Measurements from ENCODE around the gene ANKRD6. TPM values are rescaled to one million over a fixed set of nuclear protein-coding genes. Genes with fewer than 3 reads are reported as not detected.

Gene ANKRD6
- total RNA-seq, 1 experiment from 2014 or later = 13.9 TPM

GRCh38 chr6:89440200-89440599, 7.2 kb downstream of the ANKRD6 start:
- Mint-ChIP-seq H3K4me3 (no peak overlapping the region), H3K4me1 (peaks cover 13% of the 10 kb centered on the region), H3K27me3 (ENCODE audit: low read depth) (peaks cover 61% of the 10 kb centered on the region), H3K27ac (no peak overlapping the region), H3K9me3 (peaks cover 15% of the 10 kb centered on the region), H3K36me3 (no peaks in the 10 kb centered on the region)
- ChIA-PET CTCF (interaction anchor here (1.0 to 1.6 kb wide), 2 partner anchors 68 to 172 kb away, joined by 3 to 7 read pairs; no protein-coding TSS in a partner anchor), POLR2A (no interaction called here)
- DNase-seq (ENCODE audit: low spot score) = no peak
- no peak for TF ChIP-seq ZNF423 (CRISPR knock-in tag; IDR thresholded peaks at IDR 0.05)
- TF ChIP-seq USF1 (CRISPR knock-in tag; IDR thresholded peaks at IDR 0.05) = no peak
- ATAC-seq = peak; percentile 56; the same call in 1 of the 2 replicates

DNA sequence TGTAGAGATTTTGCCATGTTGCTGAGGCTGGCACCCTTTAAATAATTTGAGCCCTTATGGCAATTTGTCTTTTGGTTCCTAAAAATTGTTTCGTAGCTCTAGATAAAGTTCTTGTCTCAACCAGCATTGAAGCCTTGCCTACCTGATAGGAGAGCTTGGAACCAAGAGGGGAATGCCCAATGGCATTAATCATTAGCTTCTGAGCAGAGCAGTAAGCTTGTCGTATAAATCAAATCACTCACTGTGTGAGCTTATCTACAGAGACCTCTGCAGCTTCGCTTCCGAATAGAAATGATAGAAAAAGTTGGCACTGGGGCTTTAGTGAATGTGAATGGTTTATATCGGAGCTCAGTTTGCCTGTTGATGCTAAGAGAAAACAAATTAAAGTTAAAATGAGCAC, 10.7 kb downstream of the ANKRD6 start:
- TF ChIP-seq CREM (CRISPR knock-in tag; IDR thresholded peaks at IDR 0.05) (no peak), ZNF263 (CRISPR knock-in tag; IDR thresholded peaks at IDR 0.05; ENCODE audit: low read depth) (no peak), AFF4 (CRISPR knock-in tag; IDR thresholded peaks at IDR 0.05; ENCODE audit: borderline replicate concordance) (no peak), CREB1 (CRISPR knock-in tag; IDR thresholded peaks at IDR 0.05) (no peak), SMAD4 (CRISPR knock-in tag; IDR thresholded peaks at IDR 0.05) (no peak), RELA (CRISPR knock-in tag; IDR thresholded peaks at IDR 0.05; ENCODE audit: borderline replicate concordance) (no peak), TEAD4 (CRISPR knock-in tag; IDR thresholded peaks at IDR 0.05) (no peak), ZNF532 (CRISPR knock-in tag; IDR thresholded peaks at IDR 0.05; ENCODE audit: borderline replicate concordance) (no peak), NFE2L1 (CRISPR knock-in tag; IDR thresholded peaks at IDR 0.05) (no peak), SP1 (CRISPR knock-in tag; conservative IDR thresholded peaks at IDR 0.05) (no peak), ZNF219 (CRISPR knock-in tag; IDR thresholded peaks at IDR 0.05; ENCODE audit: borderline replicate concordance) (no peak), SMAD3 (CRISPR knock-in tag; IDR thresholded peaks at IDR 0.05; ENCODE audit: borderline replicate concordance) (no peak), NR3C1 (CRISPR knock-in tag; conservative IDR thresholded peaks at IDR 0.05; ENCODE audit: low read depth) (no peak), MYBL2 (CRISPR knock-in tag; IDR thresholded peaks at IDR 0.05) (no peak), ZNF671 (CRISPR knock-in tag; IDR thresholded peaks at IDR 0.05) (no peak), TP53 (CRISPR knock-in tag; IDR thresholded peaks at IDR 0.05) (no peak), CDX4 (CRISPR knock-in tag; IDR thresholded peaks at IDR 0.05; ENCODE audit: borderline replicate concordance) (no peak)
- TF ChIP-seq, protein P1, sequence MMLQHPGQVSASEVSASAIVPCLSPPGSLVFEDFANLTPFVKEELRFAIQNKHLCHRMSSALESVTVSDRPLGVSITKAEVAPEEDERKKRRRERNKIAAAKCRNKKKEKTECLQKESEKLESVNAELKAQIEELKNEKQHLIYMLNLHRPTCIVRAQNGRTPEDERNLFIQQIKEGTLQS (CRISPR knock-in tag; conservative IDR thresholded peaks at IDR 0.05) = no peak
- TF ChIP-seq, protein P2, sequence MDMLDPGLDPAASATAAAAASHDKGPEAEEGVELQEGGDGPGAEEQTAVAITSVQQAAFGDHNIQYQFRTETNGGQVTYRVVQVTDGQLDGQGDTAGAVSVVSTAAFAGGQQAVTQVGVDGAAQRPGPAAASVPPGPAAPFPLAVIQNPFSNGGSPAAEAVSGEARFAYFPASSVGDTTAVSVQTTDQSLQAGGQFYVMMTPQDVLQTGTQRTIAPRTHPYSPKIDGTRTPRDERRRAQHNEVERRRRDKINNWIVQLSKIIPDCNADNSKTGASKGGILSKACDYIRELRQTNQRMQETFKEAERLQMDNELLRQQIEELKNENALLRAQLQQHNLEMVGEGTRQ (CRISPR knock-in tag; IDR thresholded peaks at IDR 0.05) = no peak
- ChIA-PET CTCF (interaction anchor here (1.6 kb wide), 1 partner anchor 51 kb away, joined by 3 read pairs; no protein-coding TSS in a partner anchor), POLR2A (no interaction called here)
- Mint-ChIP-seq H3K4me1 (no peaks in the 10 kb centered on the region), H3K9me3 (peaks cover 15% of the 10 kb centered on the region), H3K27me3 (ENCODE audit: low read depth) (peaks cover 41% of the 10 kb centered on the region), H3K4me3 (no peak overlapping the region), H3K36me3 (no peaks in the 10 kb centered on the region), H3K27ac (no peak overlapping the region)
- ATAC-seq = no peak
- no peak for DNase-seq (ENCODE audit: low spot score)
